NCI-H1930 (cell line): ENCODE measurements around the gene ENAH.

Source experiments
- DNase-seq, 2 experiments: peaks; one replicate each; lab custom pipeline; 2025; lab: John Stamatoyannopoulos, UW

The ENAH gene

GRCh38 chr1:225471453-225472301 is 181.2 kb downstream of the ENAH start:
- DNase-seq = no peak

- no peak for DNase-seq
Observed at GRCh38 chr1:225471109-225471452, 181.8 kb downstream of the ENAH start.

DNA sequence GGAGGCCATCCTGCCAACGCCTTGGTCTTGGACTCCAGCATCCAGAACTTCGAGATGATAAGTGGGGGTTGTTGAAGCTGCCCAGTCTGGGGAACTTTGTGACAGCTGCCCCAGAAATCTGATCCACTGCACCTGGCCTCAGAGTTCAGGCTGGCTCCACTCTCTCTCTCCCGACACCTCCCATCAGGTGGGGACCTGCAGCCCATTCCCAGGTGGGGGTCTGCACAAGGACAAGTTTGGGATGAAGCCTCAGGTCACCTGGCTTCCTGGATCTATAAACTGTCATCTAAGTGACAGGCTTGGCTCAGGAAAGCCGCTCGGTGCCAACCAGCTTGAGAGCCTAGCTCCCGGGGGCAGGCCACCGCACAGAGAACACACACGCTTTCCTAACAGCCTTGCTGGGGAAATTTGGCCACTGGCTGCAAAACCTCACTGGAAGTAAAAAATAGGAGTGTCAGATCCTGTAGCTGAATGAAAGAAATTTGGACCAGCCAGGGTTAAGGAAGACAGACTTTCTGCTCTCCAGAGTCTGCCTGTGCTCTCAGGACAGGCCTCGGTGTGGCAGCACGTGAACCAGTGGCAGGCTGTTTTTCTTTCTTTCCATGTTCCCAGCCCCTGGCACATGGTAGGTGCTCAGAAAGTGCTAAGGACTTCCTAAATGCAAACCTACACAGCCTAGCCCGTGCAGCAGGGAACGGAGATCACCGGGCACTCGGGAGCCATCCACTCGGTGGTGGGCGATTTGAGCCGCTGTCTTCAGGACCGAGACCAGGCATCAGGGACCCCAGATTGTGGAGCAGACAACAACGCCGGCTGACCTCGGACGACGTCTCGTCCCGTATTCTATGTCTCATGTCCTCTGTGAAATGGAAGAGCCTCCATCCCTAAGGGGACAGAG is 182.5 kb downstream of the ENAH start:
- no peak for DNase-seq

DNA sequence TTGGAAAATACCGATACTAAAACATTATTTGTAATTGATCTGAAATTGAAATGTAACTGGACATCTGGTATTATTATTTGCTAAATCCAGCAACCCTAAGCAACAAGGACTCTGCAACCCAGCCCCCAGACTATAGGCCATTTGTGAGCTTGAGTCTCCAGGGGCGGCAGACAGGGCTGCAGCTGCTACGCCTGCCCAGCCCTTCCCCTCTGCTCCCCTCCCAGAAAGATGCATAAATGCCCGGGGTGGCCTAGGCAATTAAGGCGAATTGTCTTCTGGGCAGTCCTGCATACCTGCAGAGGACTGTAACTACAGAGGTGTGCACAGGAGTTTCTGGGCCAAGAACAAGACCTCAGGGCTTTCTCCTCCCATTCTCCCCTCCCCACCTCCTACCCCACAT is 183.9 kb downstream of the ENAH start:
- no peak for DNase-seq

DNA sequence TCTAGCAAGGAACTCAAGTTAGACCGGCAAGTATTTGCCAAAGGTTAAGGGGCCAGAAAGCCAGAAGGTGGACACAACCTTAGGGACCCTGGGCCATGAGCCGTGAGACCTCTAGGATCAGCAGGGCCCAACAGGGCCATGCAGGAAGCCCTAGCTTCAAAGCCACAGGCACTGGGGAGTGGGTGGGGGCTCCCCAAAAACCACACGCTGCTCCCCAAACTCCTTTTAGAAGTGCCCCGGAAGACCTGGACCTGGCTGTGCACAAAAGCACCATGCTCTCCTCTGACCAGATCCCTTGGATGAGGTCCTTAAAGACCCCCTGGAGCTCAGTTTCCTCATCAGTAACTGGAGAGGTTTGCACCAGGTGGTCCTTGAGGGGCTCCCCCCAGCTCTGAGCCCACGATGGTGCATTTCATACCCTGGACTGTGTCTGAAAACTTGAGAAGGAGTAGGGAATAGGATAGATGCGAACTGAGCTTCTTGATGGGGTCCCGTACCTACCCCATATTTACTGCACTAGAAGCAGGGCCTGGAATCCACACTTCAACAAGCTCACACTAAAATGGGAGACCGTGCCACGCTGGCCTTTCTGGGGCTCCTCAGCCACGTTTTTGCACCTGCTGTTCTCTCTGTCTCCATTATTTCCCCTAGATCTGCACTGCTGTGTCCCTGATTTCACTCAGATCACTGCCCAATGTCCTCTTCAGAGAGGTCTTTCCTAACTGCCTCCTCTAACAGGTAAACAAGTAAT is 184.5 kb downstream of the ENAH start:
- DNase-seq = no peak

DNA sequence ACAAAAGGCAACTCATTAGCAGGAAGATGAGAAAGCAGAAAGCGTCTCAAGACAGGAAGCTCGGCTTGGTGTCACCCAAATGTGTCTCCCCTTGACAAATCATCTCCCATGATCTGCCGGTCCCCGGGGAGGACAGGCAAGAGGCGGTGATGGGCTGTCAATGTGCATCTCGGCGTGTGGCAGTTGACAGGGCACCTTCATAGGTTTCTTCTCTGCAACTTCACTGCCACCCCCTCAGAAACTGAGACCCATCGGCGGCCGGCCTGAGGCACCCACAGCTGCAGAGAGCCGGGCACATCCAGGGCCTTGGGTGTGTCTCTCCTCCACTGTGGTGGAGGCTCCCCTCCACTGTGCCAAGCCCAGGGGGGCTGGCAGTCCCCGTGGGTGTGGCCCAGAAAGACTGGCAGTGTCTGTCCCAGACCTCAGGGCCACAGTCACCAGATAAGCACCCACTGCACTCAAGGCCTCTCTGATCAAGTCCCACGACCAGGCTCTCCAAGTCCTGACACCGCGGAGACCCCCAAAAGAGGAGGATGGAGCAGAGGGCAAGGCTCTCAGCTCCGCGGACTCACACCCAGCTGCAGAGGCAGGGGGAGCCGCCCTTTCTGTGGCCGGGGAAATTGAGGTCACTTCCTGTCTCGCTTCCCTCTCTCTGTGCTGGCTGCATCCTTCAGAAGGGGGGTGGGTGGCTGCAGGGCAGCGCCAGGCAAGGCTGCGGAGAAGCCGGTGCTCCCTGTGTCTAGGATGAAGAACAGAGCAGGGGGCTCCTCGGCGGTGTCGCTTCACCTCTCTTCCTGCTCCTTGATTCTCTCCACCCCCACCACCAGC is 185.5 kb downstream of the ENAH start:
- DNase-seq = no peak

DNA sequence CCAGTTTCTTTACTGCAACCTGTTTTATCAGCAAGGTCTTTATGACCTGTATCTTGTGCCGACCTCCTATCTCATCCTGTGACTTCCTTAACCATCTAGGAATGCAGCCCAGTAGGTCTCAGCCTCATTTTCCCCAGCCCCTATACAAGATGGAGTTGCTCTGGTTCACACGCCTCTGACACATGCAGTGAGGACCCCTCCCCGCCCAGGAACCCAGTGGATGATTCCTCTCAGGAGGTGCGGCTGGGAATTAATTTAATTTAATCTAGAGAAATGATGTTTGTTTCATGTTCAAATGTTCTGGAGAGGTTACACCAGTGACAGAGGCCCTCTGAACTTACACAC is 186.1 kb downstream of the ENAH start:
- no peak for DNase-seq

DNA sequence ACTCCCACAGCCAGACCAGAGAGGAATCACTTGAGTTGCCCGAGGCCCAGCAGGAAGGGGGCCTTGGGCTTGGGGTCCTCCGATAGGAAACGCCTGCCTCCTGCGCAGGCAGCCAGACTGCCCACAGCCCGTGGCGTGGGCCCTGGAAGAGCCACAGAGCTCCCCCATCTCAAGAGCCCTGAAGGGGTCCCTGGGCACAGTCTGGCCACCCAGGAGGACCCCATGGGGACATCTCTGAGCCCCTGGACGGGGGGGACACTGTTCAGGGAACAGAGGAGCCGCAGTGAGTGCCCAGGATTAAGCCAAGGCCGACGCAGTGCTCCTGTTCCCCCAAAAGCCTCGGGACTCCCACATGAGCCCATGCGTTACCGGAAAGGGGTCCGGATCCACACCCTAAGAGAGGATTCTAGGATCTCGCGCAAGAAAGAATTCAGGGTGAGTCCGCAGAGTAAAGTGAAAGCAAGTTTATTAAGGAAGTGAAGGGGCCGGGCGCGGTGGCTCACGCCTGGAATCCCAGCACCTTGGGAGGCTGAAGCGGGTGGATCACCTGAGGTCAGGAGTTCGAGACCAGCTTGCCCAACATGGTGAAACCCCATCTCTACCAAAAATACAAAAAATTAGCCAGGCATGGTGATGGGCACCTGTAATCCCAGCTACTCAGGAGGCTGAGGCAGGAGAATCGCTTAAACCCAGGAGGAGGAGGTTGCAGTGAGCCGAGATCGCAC is 187.0 kb downstream of the ENAH start:
- DNase-seq = no peak

DNA sequence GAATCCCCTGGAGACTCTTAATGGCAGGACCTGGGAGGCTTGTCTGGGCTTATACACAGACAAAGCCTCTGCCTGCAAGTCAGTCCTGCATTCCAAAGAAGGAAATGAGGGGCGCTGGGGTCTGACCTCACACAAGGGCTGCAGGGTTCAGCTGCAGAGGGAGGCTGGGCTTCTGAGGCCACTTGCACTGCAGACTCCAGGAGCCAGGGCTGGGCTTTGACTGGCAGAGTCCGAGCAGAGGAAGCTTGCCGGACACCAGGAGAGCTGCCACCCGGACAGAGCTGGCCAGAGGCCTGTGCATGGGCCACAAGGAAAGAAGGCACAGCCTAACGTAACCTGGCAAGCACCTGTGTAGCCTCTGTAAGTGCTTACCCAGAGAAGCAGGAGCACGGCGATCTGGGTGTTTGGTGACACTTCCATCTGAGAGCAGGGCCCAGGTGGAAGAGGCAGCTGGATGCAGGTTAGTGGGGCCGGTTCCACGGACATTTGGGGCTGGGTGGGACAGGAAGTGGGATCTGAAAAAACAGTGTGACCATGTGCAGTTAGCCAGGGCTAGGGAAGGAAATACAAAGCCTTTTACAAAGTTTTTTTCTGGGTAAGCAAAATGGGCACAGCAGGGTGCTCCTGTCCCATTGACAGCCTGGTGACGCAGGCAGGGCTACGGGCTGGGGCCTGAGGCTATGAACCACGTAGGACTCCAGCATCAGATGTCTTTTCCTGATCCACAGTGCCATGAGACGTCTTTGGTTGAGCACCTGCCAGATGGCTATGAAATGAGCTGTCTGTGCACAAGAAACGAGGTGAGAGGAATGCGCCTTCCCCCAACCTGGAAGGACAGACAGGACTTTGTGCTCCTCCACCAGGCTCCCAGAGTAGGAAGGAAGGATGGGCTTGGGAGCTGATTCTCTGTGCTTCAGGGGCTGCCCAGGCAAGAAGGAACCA is 187.8 kb downstream of the ENAH start:
- no peak for DNase-seq

- DNase-seq = peak in 1 of 2 experiments; percentile 30
Observed at GRCh38 chr1:225462714-225463574, 190.0 kb downstream of the ENAH start.

DNA sequence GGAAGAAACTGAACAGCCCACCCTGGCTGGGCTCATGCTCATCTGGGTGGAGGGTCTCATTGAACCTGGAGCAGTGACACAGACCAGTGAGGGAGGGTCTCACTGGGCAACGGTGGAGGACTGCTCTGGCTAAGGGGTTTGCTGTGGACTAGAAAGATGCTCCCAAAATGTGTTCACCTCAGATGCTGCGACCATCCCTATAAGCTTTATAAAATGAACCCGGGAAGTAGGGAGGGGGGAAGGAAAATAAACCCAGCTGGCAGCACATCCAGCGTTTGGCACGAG is 190.6 kb downstream of the ENAH start:
- no peak for DNase-seq

GRCh38 chr1:225461533-225462428 is 191.1 kb downstream of the ENAH start:
- DNase-seq = no peak

- DNase-seq = no peak
Observed at GRCh38 chr1:225460737-225461532, 192.0 kb downstream of the ENAH start.

DNA sequence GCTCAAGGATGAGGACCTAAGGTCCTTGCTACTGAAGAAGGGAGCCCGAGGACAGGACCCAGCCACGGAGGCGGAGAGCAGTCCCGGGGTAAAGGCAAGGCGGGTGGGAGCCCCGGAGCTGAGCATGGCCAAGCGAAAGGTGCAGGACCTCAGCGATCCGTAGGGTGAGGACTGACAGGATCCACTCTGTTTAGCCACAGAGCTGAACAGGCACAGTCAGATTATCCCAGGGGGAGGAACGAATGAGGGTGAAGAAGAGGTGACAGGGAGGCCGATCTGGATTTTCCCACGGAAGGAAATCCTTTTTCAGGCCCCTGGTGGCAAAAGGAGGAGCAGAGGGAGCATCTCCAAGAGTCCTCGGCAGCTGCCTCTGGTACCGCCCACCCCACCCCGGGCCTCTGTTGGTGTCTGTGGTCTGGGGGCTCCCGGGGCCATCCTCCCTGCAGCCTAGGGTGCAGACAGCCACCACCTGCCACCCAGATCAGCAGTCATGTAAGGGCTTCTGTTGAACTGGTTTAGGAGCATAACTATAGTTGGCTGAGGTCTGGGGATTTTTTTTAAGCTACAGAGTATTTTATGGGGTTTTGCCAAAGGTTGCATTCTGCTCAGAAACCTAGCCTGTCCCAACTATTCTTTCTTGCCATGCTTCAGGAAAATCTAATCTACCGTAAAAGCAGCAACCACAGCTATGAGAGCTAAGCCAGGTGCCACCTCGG is 192.7 kb downstream of the ENAH start:
- no peak for DNase-seq

GRCh38 chr1:225458222-225458631 is 194.7 kb downstream of the ENAH start:
- no peak for DNase-seq

DNA sequence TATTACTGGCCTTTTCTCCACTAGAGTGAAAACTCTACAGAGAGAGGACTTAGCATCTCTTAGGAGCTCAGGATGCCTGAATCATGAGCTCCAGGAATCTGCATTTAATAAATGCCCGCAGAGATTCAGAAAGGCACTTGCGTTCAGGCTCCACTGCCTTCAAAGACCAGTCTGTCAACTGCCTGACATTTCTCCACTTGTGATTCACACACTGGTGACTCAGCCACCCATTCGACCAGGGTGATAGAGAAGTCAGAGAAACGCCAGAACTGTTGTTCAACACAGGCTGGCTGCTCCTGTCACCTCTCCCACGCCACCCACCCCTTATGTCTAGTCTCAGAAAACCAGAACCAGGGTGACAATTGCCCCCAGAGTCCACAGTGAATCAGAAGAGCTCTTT is 198.2 kb downstream of the ENAH start:
- no peak for DNase-seq
